Mucosa of gallbladder (tissue), 1 donor: ENCODE results near the gene MRTO4. TPM values are rescaled to one million over a fixed set of nuclear protein-coding genes. Genes with fewer than 3 reads are reported as not detected.

Experiments
- DNase-seq: peaks from one replicate; pipeline ENCODE4 v3.0.0-alpha.2; 2020; ENCODE audit warnings: low spot score
- total RNA-seq: library from RNA; stranded (reverse); gene quantifications from one replicate; pipeline ENCODE4 v1.2.1, GENCODE V29; 2021
- donor health status: DM: no; HTN: no; CAD: no.

Gene MRTO4
- total RNA-seq, 1 donor from 2014 or later, result 14.2 TPM

DNA sequence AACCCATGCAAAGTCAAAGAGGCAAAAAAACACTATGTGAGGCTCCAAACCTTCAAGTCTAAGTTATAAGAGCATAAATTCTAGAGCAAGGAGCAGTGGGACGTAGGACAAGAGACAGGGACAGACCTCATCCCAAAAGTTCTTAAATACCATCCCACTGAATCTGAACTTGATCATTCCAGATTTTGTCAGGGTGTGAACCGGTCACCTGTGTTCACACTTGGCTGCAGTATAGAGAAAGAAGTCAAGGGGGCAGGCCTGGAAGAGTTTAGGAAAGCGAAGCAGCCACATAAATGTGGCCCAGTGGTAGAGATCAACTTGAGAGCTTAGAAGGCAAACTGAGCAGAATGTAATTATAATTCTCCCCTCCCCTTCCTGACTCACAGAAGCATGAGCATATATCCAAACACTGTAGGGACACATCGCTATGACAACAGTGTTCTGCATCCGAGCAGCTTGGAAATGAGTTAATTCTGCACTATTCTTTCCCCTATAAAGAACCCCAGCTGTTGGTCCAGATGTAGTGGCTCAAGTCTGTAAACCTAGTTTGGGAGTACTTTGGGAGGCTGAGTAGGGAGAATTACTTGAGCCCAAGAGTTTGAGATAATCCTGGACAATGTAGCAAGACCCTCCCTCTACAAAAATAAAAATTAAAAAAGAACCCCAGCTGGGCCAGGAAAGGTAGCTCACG lies 57.7 kb downstream of the MRTO4 start:
- no peak for DNase-seq

Other genes with a start within 250 kb of the MRTO4 start
- 167 TPM for gene UBR4, start 41.5 kb upstream of the MRTO4 start, total RNA-seq
- 38.8 TPM for gene EMC1, start 281 bp upstream of the MRTO4 start, total RNA-seq
- 390 TPM for gene AKR7A3, start 37.0 kb downstream of the MRTO4 start, total RNA-seq
- gene AKR7A2, start 60.3 kb downstream of the MRTO4 start, total RNA-seq, result 104 TPM
- gene SLC66A1, start 60.5 kb downstream of the MRTO4 start, total RNA-seq, result 19.9 TPM
- 255 TPM for gene CAPZB, start 233.7 kb downstream of the MRTO4 start, total RNA-seq